HCT116 (cell line): ENCODE data around the gene BACH1. TPM values are rescaled to one million over a fixed set of nuclear protein-coding genes. Genes with fewer than 3 reads are reported as not detected.
A peak's percentile ranks its signal among the peaks of the same experiment; 100 is the strongest.

Experiments
- ATAC-seq: fragments of 200-7000 bp; cut with Tn5 transposase; 2 replicates; pipeline ENCODE4 v1.9.1; 2020; ENCODE audit warnings: mild to moderate bottlenecking, moderate library complexity
- BruUV-seq: library from RNA; stranded (reverse); fragments of 400-500 nt; replicated peaks from 2 replicates; lab custom pipeline; 2021; lab: Mats Ljungman, UMichigan
- CTCF ChIA-PET: fragments of 300-600 bp; sonication (Branson Sonifier 250); formaldehyde crosslinking; loops from one replicate; lab custom pipeline; 2021; ENCODE audit warnings: antibody characterized with exemption; lab: Charles Lee
- POLR2A ChIA-PET: fragments of 300-600, 350-600 bp; sonication (Branson Sonifier 250); formaldehyde crosslinking; loops from one replicate; lab custom pipeline; 2021; ENCODE audit warnings: antibody characterized with exemption; lab: Charles Lee
- RAD21 ChIA-PET, 2 experiments: fragments of 300-600 bp; sonication (Branson Sonifier 250); formaldehyde crosslinking; loops; one replicate each; lab custom pipeline; 2023; ENCODE audit warnings: low total read pairs in 2 of 2; ENCODE audit not compliant: uncharacterized antibody in 2 of 2, unreplicated experiment in 2 of 2, low non-redundant PET in 1 of 2; lab: Charles Lee
- DNase-seq: peaks from one replicate; pipeline ENCODE4 v3.0.0-alpha.2; 2010; ENCODE audit warnings: low read depth, low spot score
- H2AFZ ChIP-seq: fragments of 200-600 bp; shearing (Covaris generic), sonication (generic); 2 replicates; pipeline ENCODE4 v1.6.1; 2017; ENCODE audit warnings: low read depth, mixed run types, mixed read lengths, antibody characterized with exemption, low read length; ENCODE audit not compliant: poor library complexity, severe bottlenecking
- H3K27ac ChIP-seq: 2 replicates; pipeline ENCODE4 v1.5.1; 2012; ENCODE audit warnings: low read depth, low read length
- H3K27me3 ChIP-seq: fragments of 200-600 bp; sonication (generic); 2 replicates; pipeline ENCODE4 v1.6.1; 2016; ENCODE audit warnings: mixed run types, low read length, mixed read lengths; ENCODE audit not compliant: insufficient read depth
- H3K36me3 ChIP-seq, 2 experiments: fragments of 200-500 bp in 1 of 2; fragments of 200-600 bp in 1 of 2; sonication (Bioruptor generic) in 1 of 2; sonication (generic) in 1 of 2; 2 replicates each; pipeline versions ENCODE4 v1.5.1 to v1.6.1; 2014 to 2016; ENCODE audit warnings: low read length in 2 of 2, inconsistent platforms in 1 of 2, mixed read lengths in 1 of 2, mixed run types in 1 of 2; ENCODE audit not compliant: insufficient read depth in 2 of 2, control insufficient read depth in 1 of 2
- H3K4me1 ChIP-seq, 2 experiments: fragments of 200-600 bp in 1 of 2; sonication (generic) in 1 of 2; 2 replicates each; pipeline versions ENCODE4 v1.5.1 to v1.6.1; 2012 to 2017; ENCODE audit warnings: low read length in 2 of 2, inconsistent platforms in 1 of 2, mild to moderate bottlenecking in 1 of 2, mixed read lengths in 1 of 2, mixed run types in 1 of 2, moderate library complexity in 1 of 2; ENCODE audit not compliant: insufficient read depth in 2 of 2, control insufficient read depth in 1 of 2
- H3K4me2 ChIP-seq: fragments of 200-600 bp; sonication (generic); 2 replicates; pipeline ENCODE4 v1.6.1; 2017; ENCODE audit warnings: mixed run types, low read length, mixed read lengths
- H3K4me3 ChIP-seq, 2 experiments: fragments of 200-600 bp in 1 of 2; sonication (generic) in 1 of 2; replicated peaks in 1 of 2; 2 replicates each; pipeline ENCODE4 v1.5.1; 2011 to 2016; ENCODE audit warnings: low read length in 2 of 2, control low read depth in 1 of 2, low read depth in 1 of 2, mild to moderate bottlenecking in 1 of 2, mixed read lengths in 1 of 2, mixed run types in 1 of 2
- H3K79me2 ChIP-seq: fragments of 200-600 bp; sonication (generic); 2 replicates; pipeline ENCODE4 v1.6.1; 2017; ENCODE audit warnings: mild to moderate bottlenecking, mixed run types, low read length, moderate library complexity, mixed read lengths; ENCODE audit not compliant: insufficient read depth
- H3K9ac ChIP-seq: fragments of 200-600 bp; sonication (generic); 2 replicates; pipeline ENCODE4 v1.6.1; 2016; ENCODE audit warnings: low read length, mixed read lengths
- H3K9me2 ChIP-seq: fragments of 200-600 bp; sonication (generic), shearing (Covaris generic); 2 replicates; pipeline ENCODE4 v1.6.1; 2017; ENCODE audit warnings: mixed run types, mild to moderate bottlenecking, moderate library complexity; ENCODE audit not compliant: insufficient read depth
- H3K9me3 ChIP-seq, 2 experiments: fragments of 200-500 bp in 1 of 2; fragments of 200-600 bp in 1 of 2; sonication (Bioruptor generic) in 1 of 2; sonication (generic) in 1 of 2; 2 replicates each; pipeline ENCODE4 v1.6.1; 2014 to 2017; ENCODE audit warnings: low read length in 2 of 2, mixed read lengths in 2 of 2, inconsistent platforms in 1 of 2, low read depth in 1 of 2, mild to moderate bottlenecking in 1 of 2, mixed run types in 1 of 2, moderate library complexity in 1 of 2; ENCODE audit not compliant: control insufficient read depth in 1 of 2, insufficient read depth in 1 of 2
- H4K20me1 ChIP-seq: fragments of 200-600 bp; sonication (generic), shearing (Covaris generic); 2 replicates; pipeline ENCODE4 v1.6.1; 2017; ENCODE audit warnings: mixed run types, mild to moderate bottlenecking, moderate library complexity; ENCODE audit not compliant: insufficient read depth
- CEBPB ChIP-seq: IDR thresholded peaks from 2 replicates; pipeline ENCODE4 v1.6.1; 2012; ENCODE audit warnings: low read depth
- ELF1 ChIP-seq: IDR thresholded peaks from 2 replicates; pipeline ENCODE4 v1.6.1; 2012; ENCODE audit warnings: low read depth, borderline replicate concordance
- EZH2 ChIP-seq: fragments of 200-600 bp; sonication (generic); IDR thresholded peaks from 2 replicates; pipeline ENCODE4 v1.6.1; 2017; ENCODE audit warnings: antibody characterized with exemption, mixed run types
- EZH2phosphoT487 ChIP-seq: fragments of 200-600 bp; IDR thresholded peaks from 2 replicates; pipeline ENCODE4 v1.6.1; 2018; ENCODE audit warnings: antibody characterized with exemption, borderline replicate concordance
- POLR2A ChIP-seq: IDR thresholded peaks from 2 replicates; pipeline ENCODE4 v1.7.0; 2011; ENCODE audit warnings: borderline replicate concordance; ENCODE audit not compliant: insufficient read depth, insufficient read length; ENCODE audit errors: extremely low read depth
- POLR2AphosphoS5 ChIP-seq: IDR thresholded peaks from 2 replicates; pipeline ENCODE4 v1.6.1; 2011; ENCODE audit warnings: mild to moderate bottlenecking, low read depth, low read length, moderate library complexity
- SIN3A ChIP-seq: IDR thresholded peaks from 2 replicates; pipeline ENCODE4 v1.6.1; 2012; ENCODE audit warnings: low read depth
- ZFX ChIP-seq: fragments of 450-650 bp; IDR thresholded peaks from 2 replicates; pipeline ENCODE4 v1.6.1; 2017
- intact Hi-C: fragments of 100-400 bp; cut with micrococcal nuclease; formaldehyde crosslinking; loops from 2 replicates; pipeline ENCODE4 v1.10.0; 2022
- total RNA-seq: library from RNA; stranded (reverse); gene quantifications from one replicate; pipeline ENCODE4 v1.2.1, GENCODE V29; 2021; ENCODE audit not compliant: unreplicated experiment
- TF ChIP-seq, protein P1 (sequence below): IDR thresholded peaks from 2 replicates; pipeline ENCODE4 v1.6.1; 2012

The BACH1 gene
- total RNA-seq, 1 experiment from 2014 or later = 28.4 TPM

DNA sequence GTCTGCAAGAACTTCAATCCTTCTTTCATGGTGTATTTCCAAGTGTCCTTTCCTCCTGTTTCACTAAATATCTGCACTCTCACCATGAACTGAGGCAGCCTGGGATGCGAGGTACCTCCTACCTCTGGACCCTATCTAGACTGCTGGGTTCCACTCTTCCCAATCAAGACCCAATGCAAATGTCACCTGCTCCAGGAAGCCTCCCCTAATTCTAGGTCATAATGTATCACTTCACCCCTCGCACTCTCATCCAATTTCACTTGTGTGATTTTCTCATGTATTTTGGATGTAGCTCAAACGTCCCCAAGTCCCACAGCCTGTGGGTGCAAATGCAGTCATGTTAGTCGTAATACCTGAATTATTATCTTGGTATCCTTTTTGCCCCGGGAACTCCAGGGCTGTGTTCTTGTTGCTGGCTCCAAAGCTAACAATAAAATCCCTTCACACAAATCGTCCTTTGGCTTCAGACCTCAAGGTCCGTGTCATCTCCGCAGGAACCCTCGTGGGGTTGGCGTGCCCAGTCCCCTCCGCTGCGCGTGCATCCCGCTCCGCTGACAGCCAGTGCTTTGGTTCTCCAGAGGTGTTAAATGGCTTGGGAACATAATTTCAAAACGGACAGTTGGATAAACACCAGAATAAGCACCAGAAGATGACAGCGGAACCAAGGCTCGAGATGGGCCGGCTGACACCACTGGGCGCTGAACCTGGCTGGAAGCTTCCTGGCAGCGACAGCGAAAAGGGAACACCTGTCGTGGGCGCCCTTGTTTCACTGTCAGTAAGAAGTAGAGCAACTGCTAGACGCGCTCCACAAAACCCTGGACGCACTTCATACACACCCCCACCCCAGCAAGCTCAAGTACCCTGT lies 1.0 kb upstream of the BACH1 start:
- DNase-seq = no peak
- CTCF ChIA-PET = no interaction called here
- no TSS peak for BruUV-seq
- peaks cover 35% of the 10 kb centered on the region for H3K79me2 ChIP-seq
- no peaks in the 10 kb centered on the region for H3K27me3 ChIP-seq
- RAD21 ChIA-PET = no interaction called here
- H3K4me2 ChIP-seq = peak overlapping the region; percentile 57
- H4K20me1 ChIP-seq = peaks cover 3% of the 10 kb centered on the region; the same call in 1 of the 2 replicates
- TF ChIP-seq EZH2phosphoT487 = no peak
- no peak for TF ChIP-seq ELF1
- TF ChIP-seq EZH2 = no peak
- TF ChIP-seq, protein P1, sequence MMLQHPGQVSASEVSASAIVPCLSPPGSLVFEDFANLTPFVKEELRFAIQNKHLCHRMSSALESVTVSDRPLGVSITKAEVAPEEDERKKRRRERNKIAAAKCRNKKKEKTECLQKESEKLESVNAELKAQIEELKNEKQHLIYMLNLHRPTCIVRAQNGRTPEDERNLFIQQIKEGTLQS = no peak
- no peak for TF ChIP-seq CEBPB
- TF ChIP-seq ZFX = no peak
- TF ChIP-seq POLR2A = no peak
- TF ChIP-seq POLR2AphosphoS5 = no peak
- no peak for TF ChIP-seq SIN3A
- H3K36me3 ChIP-seq = no peaks in the 10 kb centered on the region
- POLR2A ChIA-PET = interaction anchor here (1.3 kb wide), 1 partner anchor 23 kb away, joined by 4 read pairs; no protein-coding TSS in a partner anchor
- no peak overlapping the region for H3K4me3 ChIP-seq
- intact Hi-C loops = no loop called here
- no peak overlapping the region for H2AFZ ChIP-seq
- no peak overlapping the region for H3K27ac ChIP-seq
- no peaks in the 10 kb centered on the region for H3K9me3 ChIP-seq
- H3K4me1 ChIP-seq = peaks cover 10 to 21% of the 10 kb centered on the region in 2 experiments
- H3K9me2 ChIP-seq = no peaks in the 10 kb centered on the region
- ATAC-seq = no peak
- no peak overlapping the region for H3K9ac ChIP-seq
